HepG2 (cell line): ENCODE measurements around the gene SERPINB7. TPM values are rescaled to one million over a fixed set of nuclear protein-coding genes. Genes with fewer than 3 reads are reported as not detected.
A peak's percentile ranks its signal among the peaks of the same experiment; 100 is the strongest.

ENCODE experiments used
- ATAC-seq: fragments of 200-7000 bp; cut with Tn5 transposase; 3 replicates; pipeline ENCODE4 v1.9.1; 2020; ENCODE audit warnings: mild to moderate bottlenecking, moderate library complexity
- BruUV-seq: library from RNA; stranded (reverse); fragments of 400-500 nt; replicated peaks from 2 replicates; lab custom pipeline; 2021; lab: Mats Ljungman, UMichigan
- CTCF ChIA-PET: fragments of 300-600 bp; formaldehyde crosslinking; extraction: SDS; loops from one replicate; lab custom pipeline; 2021; ENCODE audit warnings: low total read pairs, inconsistent platforms, low intra/inter-chr PET ratio; lab: Yijun Ruan, JAX
- POLR2A ChIA-PET: fragments of 350-600 bp; sonication (Branson Sonifier 250); formaldehyde crosslinking; loops from one replicate; lab custom pipeline; 2020; ENCODE audit warnings: antibody characterized with exemption, inconsistent platforms; lab: Yijun Ruan, JAX
- DNase-seq: peaks from one replicate; pipeline ENCODE4 v3.0.0-alpha.2; 2015; ENCODE audit warnings: low spot score
- FAIRE-seq: peaks from 3 replicates; lab custom pipeline; 2011; peaks lifted over from hg19 to GRCh38; lab: Jason Lieb, UNC
- H2AFZ ChIP-seq: one replicate; pipeline ENCODE4 v1.6.1; 2011; ENCODE audit warnings: low read length, inconsistent platforms
- H3K27ac ChIP-seq: fragments of 300-600 bp; 3 replicates; pipeline ENCODE4 v1.8.0; 2011; ENCODE audit warnings: mixed run types, mild to moderate bottlenecking, mixed read lengths, low read length, inconsistent platforms; ENCODE audit not compliant: insufficient read depth; ENCODE audit errors: extremely low read length
- H3K27me3 ChIP-seq, 2 experiments: fragments of 200-600 bp in 1 of 2; 2 replicates in 1 of 2; 3 replicates in 1 of 2; pipeline versions ENCODE4 v1.6.0 to v1.8.0; 2011; ENCODE audit warnings: low read length in 2 of 2, mild to moderate bottlenecking in 2 of 2, moderate library complexity in 2 of 2, inconsistent platforms in 1 of 2; ENCODE audit not compliant: insufficient read depth in 2 of 2, control insufficient read depth in 1 of 2
- H3K36me3 ChIP-seq, 2 experiments: fragments of 200-600 bp in 1 of 2; replicated peaks in 1 of 2; 2 replicates in 1 of 2; 3 replicates in 1 of 2; pipeline versions ENCODE4 v1.5.1 to v1.8.0; 2011; ENCODE audit warnings: low read length in 2 of 2, inconsistent platforms in 1 of 2; ENCODE audit not compliant: insufficient read depth in 2 of 2, control insufficient read depth in 1 of 2
- H3K4me1 ChIP-seq: 2 replicates; pipeline ENCODE4 v1.5.1; 2012; ENCODE audit warnings: low read length, inconsistent platforms; ENCODE audit not compliant: insufficient read depth
- H3K4me2 ChIP-seq: 2 replicates; pipeline ENCODE4 v1.6.0; 2011; ENCODE audit warnings: low read depth, low read length, inconsistent platforms
- H3K4me3 ChIP-seq, 3 experiments: fragments of 200-600 bp in 1 of 3; sonication (generic), shearing (Covaris generic) in 1 of 3; replicated peaks in 1 of 3; 2 replicates each; pipeline ENCODE4 v1.5.1; 2011 to 2016; ENCODE audit warnings: low read length in 3 of 3, inconsistent platforms in 2 of 3, low read depth in 2 of 3, mild to moderate bottlenecking in 2 of 3, control low read depth in 1 of 3, mixed read lengths in 1 of 3; ENCODE audit not compliant: insufficient read depth in 1 of 3
- H3K79me2 ChIP-seq: one replicate; pipeline ENCODE4 v1.6.1; 2011; ENCODE audit warnings: low read length, inconsistent platforms; ENCODE audit not compliant: insufficient read depth
- H3K9ac ChIP-seq: 2 replicates; pipeline ENCODE4 v1.6.0; 2011; ENCODE audit warnings: mild to moderate bottlenecking, low read depth, low read length, inconsistent platforms; ENCODE audit not compliant: insufficient read depth
- H3K9me3 ChIP-seq: 2 replicates; pipeline ENCODE4 v1.5.1; 2012; ENCODE audit warnings: mild to moderate bottlenecking, low read length
- H4K20me1 ChIP-seq: 2 replicates; pipeline ENCODE4 v1.6.0; 2011; ENCODE audit warnings: inconsistent platforms, mild to moderate bottlenecking, low read length, moderate library complexity; ENCODE audit not compliant: insufficient read depth
- CTCF ChIP-seq: sonication (generic); formaldehyde crosslinking; IDR thresholded peaks from 2 replicates; pipeline ENCODE4 v1.5.0; 2020; ENCODE audit warnings: mild to moderate bottlenecking, missing genetic modification reagents, moderate library complexity
- HNRNPL ChIP-seq: fragments of 200-400 bp; formaldehyde crosslinking; IDR thresholded peaks from 2 replicates; pipeline ENCODE4 v1.6.1; 2017; ENCODE audit warnings: mild to moderate bottlenecking, low read depth, low read length
- ONECUT2 ChIP-seq: sonication (generic); formaldehyde crosslinking; IDR thresholded peaks from 2 replicates; pipeline ENCODE4 v1.4.0; 2020; ENCODE audit warnings: missing genetic modification reagents
- STAG1 ChIP-seq: sonication (generic); formaldehyde crosslinking; IDR thresholded peaks from 2 replicates; pipeline ENCODE4 v1.4.0; 2020; ENCODE audit warnings: missing genetic modification reagents
- ZFX ChIP-seq: sonication (generic); formaldehyde crosslinking; IDR thresholded peaks from 2 replicates; pipeline ENCODE4 v1.4.0; 2020; ENCODE audit warnings: mild to moderate bottlenecking, low read depth, missing genetic modification reagents, moderate library complexity
- WGBS: methylation state at CpG from one replicate; pipeline ENCODE4 v1.1.6; 2017; ENCODE audit warnings: low lambda C conversion rate; 5-methylcytosine and 5-hydroxymethylcytosine counted together
- in situ Hi-C: cut with HindIII; loops from 2 replicates; pipeline ENCODE4 v1.10.0; 2017; ENCODE audit warnings: low pct_unique_long_range_greater_than_20kb; ENCODE audit not compliant: extremely low pct_ligation_motif_present
- intact Hi-C: fragments of 100-400 bp; cut with micrococcal nuclease; formaldehyde crosslinking; loops from one replicate; pipeline ENCODE4 v1.10.0; 2022; ENCODE audit not compliant: unreplicated experiment
- polyA plus RNA-seq, 8 experiments: library from polyadenylated mRNA; depleted of rRNA in 3 of 8; stranded (reverse) in 7 of 8; unstranded in 1 of 8; fragments of >200 nt; fragmentation: Illumina TruSeq in 4 of 8; extraction: Trizol in 4 of 8; gene quantifications; 2 replicates each; pipeline versions ENCODE4 v1.2.1 to v1.2.3, GENCODE V29; 2011 to 2016; ENCODE audit warnings: low read depth in 4 of 8, missing spikeins in 1 of 8, mixed read lengths in 1 of 8; ENCODE audit not compliant: insufficient read depth in 1 of 8
- total RNA-seq, 5 experiments: library from RNA; depleted of rRNA; stranded (reverse); fragments of >200 nt; fragmentation: Illumina TruSeq; extraction: Trizol; gene quantifications; 2 replicates each; pipeline ENCODE4 v1.2.3, GENCODE V29; 2016; ENCODE audit warnings: low read depth in 1 of 5
- TF ChIP-seq, protein P1 (sequence below): sonication (generic); formaldehyde crosslinking; conservative IDR thresholded peaks from 2 replicates; pipeline ENCODE4 v1.4.0; 2020; ENCODE audit warnings: missing genetic modification reagents

Gene SERPINB7
- total and polyA plus RNA-seq, 2 of the 13 experiments (the other 11 are each of a cell fraction or from before 2014, with no cell fraction given), result not detected

GRCh38 chr18:63844254-63844653 lies 69.0 kb downstream of the SERPINB7 start:
- TF ChIP-seq ZFX (CRISPR knock-in tag), result no peak
- no peak for TF ChIP-seq ONECUT2
- TF ChIP-seq, protein P1, sequence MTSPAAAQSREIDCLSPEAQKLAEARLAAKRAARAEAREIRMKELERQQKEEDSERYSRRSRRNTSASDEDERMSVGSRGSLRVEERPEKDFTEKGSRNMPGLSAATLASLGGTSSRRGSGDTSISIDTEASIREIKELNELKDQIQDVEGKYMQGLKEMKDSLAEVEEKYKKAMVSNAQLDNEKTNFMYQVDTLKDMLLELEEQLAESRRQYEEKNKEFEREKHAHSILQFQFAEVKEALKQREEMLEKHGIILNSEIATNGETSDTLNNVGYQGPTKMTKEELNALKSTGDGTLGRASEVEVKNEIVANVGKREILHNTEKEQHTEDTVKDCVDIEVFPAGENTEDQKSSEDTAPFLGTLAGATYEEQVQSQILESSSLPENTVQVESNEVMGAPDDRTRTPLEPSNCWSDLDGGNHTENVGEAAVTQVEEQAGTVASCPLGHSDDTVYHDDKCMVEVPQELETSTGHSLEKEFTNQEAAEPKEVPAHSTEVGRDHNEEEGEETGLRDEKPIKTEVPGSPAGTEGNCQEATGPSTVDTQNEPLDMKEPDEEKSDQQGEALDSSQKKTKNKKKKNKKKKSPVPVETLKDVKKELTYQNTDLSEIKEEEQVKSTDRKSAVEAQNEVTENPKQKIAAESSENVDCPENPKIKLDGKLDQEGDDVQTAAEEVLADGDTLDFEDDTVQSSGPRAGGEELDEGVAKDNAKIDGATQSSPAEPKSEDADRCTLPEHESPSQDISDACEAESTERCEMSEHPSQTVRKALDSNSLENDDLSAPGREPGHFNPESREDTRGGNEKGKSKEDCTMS (CRISPR knock-in tag), result no peak
- peak; percentile 47 for TF ChIP-seq STAG1 (CRISPR knock-in tag)
- TF ChIP-seq CTCF (CRISPR knock-in tag), result peak; percentile 41; the same call in 1 of the 2 replicates
- TF ChIP-seq HNRNPL, result no peak
- Histone ChIP-seq H3K36me3 (no peaks in the 10 kb centered on the region), H4K20me1 (no peaks in the 10 kb centered on the region), H3K27ac (no peak overlapping the region), H2AFZ (no peak overlapping the region), H3K4me1 (no peaks in the 10 kb centered on the region), H3K27me3 (no peaks in the 10 kb centered on the region; a peak in 1 of 5 replicates), H3K9me3 (no peaks in the 10 kb centered on the region), H3K4me3 (no peak overlapping the region), H3K79me2 (no peaks in the 10 kb centered on the region), H3K4me2 (no peak overlapping the region), H3K9ac (no peak overlapping the region)
- DNase-seq, result no peak
- no TSS peak for BruUV-seq
- FAIRE-seq, result peak; percentile 30
- CTCF ChIA-PET, result interaction anchor here (2.3 kb wide), 1 partner anchor 326 kb away, joined by 7 read pairs; no protein-coding TSS in a partner anchor
- peak; percentile 47; the same call in 1 of the 3 replicates for ATAC-seq
- POLR2A ChIA-PET, result no interaction called here
- WGBS, result 0% methylated on average over 3 of the region's 3 CpGs
- intact Hi-C loops, result loop anchor here (1.0 kb wide), 1 partner anchor 326 kb away; no protein-coding TSS in a partner anchor
- in situ Hi-C loops, result loop anchor here (25.0 kb wide), 1 partner anchor 832 kb away; no protein-coding TSS in a partner anchor
